ENCODE measurements around the gene CYB561D2. TPM values are rescaled to one million over a fixed set of nuclear protein-coding genes. Genes with fewer than 3 reads are reported as not detected.

Gene CYB561D2
- total RNA-seq, 1 donor from 2014 or later = 38.5 TPM

- no peak for DNase-seq (ENCODE audit: low read depth)
- TF ChIP-seq, protein P1, sequence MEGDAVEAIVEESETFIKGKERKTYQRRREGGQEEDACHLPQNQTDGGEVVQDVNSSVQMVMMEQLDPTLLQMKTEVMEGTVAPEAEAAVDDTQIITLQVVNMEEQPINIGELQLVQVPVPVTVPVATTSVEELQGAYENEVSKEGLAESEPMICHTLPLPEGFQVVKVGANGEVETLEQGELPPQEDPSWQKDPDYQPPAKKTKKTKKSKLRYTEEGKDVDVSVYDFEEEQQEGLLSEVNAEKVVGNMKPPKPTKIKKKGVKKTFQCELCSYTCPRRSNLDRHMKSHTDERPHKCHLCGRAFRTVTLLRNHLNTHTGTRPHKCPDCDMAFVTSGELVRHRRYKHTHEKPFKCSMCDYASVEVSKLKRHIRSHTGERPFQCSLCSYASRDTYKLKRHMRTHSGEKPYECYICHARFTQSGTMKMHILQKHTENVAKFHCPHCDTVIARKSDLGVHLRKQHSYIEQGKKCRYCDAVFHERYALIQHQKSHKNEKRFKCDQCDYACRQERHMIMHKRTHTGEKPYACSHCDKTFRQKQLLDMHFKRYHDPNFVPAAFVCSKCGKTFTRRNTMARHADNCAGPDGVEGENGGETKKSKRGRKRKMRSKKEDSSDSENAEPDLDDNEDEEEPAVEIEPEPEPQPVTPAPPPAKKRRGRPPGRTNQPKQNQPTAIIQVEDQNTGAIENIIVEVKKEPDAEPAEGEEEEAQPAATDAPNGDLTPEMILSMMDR (conservative IDR thresholded peaks at IDR 0.05; ENCODE audit: low read depth, low read length) = no peak
- H3K4me3 ChIP-seq (ENCODE audit: low read depth, low read length) = no peak overlapping the region
Observed at GRCh38 chr3:50314816-50315215, 35.8 kb upstream of the CYB561D2 start.

DNA sequence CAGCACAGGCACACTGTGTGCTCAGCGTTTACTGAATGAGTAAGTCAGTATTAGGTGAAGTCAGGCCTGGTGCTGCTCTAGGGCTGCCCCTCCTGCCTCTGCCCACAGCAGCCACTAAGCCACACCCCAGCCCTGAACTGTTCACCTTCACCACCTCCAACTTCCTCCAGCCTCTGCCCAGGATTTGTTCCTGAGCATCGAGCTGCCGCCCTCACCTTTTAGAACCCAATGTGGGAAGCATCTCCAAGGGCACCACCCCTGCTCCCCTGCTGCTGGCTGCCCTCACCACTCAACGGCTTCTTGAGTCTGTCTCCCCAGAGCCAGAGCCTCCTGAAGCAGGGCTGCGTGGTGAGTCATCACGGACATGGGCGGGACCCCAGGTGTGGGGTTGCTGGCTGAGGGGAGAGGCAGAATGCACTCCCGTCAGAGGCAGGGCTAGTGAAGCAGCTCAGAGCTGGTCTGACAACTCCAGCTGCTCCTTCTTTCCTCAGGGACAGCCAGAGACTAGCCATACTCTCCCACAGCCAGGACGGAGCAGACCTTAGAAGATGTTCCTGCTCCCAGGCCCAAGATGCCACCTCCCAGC is 33.9 kb upstream of the CYB561D2 start:
- TF ChIP-seq, protein P1 (conservative IDR thresholded peaks at IDR 0.05; ENCODE audit: low read depth, low read length) = no peak
- DNase-seq (ENCODE audit: low read depth) = no peak
- no peak overlapping the region for H3K4me3 ChIP-seq (ENCODE audit: low read depth, low read length)

GRCh38 chr3:50317300-50317699 is 33.4 kb upstream of the CYB561D2 start:
- TF ChIP-seq, protein P1 (conservative IDR thresholded peaks at IDR 0.05; ENCODE audit: low read depth, low read length) = no peak
- H3K4me3 ChIP-seq (ENCODE audit: low read depth, low read length) = no peak overlapping the region
- no peak for DNase-seq (ENCODE audit: low read depth)

GRCh38 chr3:50318163-50318562 is 32.5 kb upstream of the CYB561D2 start:
- no peak for DNase-seq (ENCODE audit: low read depth)
- TF ChIP-seq, protein P1 (conservative IDR thresholded peaks at IDR 0.05; ENCODE audit: low read depth, low read length) = no peak
- H3K4me3 ChIP-seq (ENCODE audit: low read depth, low read length) = no peak overlapping the region

GRCh38 chr3:50318615-50319014 is 32.0 kb upstream of the CYB561D2 start:
- no peak overlapping the region for H3K4me3 ChIP-seq (ENCODE audit: low read depth, low read length)
- DNase-seq (ENCODE audit: low read depth) = no peak
- TF ChIP-seq, protein P1 (conservative IDR thresholded peaks at IDR 0.05; ENCODE audit: low read depth, low read length) = no peak

GRCh38 chr3:50319181-50319893 is 31.3 kb upstream of the CYB561D2 start:
- TF ChIP-seq, protein P1 (conservative IDR thresholded peaks at IDR 0.05; ENCODE audit: low read depth, low read length) = no peak
- H3K4me3 ChIP-seq (ENCODE audit: low read depth, low read length) = no peak overlapping the region
- no peak for DNase-seq (ENCODE audit: low read depth)

Data from epithelial cell of proximal tubule (primary cell).